GM18951 (cell line): ENCODE measurements around the gene NPR1.

Experiments used
- POLR2A ChIP-seq: IDR thresholded peaks from 4 replicates; pipeline ENCODE4 v1.6.1; 2011; ENCODE audit warnings: mild to moderate bottlenecking; ENCODE audit not compliant: insufficient read length, insufficient read depth; ENCODE audit errors: extremely low read depth
- in situ Hi-C: fragments of 300-500 bp; cut with MboI; formaldehyde crosslinking; loops from one replicate; pipeline ENCODE4 v1.12.0; 2022; ENCODE audit warnings: low sequenced_read_pairs, mixed read lengths, inconsistent platforms; ENCODE audit not compliant: unreplicated experiment

Gene NPR1

GRCh38 chr1:153733970-153734369 is 55.5 kb downstream of the NPR1 start:
- in situ Hi-C loops: no loop called here
- no peak for TF ChIP-seq POLR2A

GRCh38 chr1:153734396-153735089 is 56.1 kb downstream of the NPR1 start:
- TF ChIP-seq POLR2A: no peak
- in situ Hi-C loops: no loop called here

GRCh38 chr1:153735090-153735420 is 56.6 kb downstream of the NPR1 start:
- no peak for TF ChIP-seq POLR2A
- in situ Hi-C loops: no loop called here

GRCh38 chr1:153741986-153742385 is 63.5 kb downstream of the NPR1 start:
- TF ChIP-seq POLR2A: no peak
- in situ Hi-C loops: no loop called here

- in situ Hi-C loops: no loop called here
- TF ChIP-seq POLR2A: no peak
Measured at GRCh38 chr1:153742411-153743142, 64.1 kb downstream of the NPR1 start.
